ENCODE measurements around the gene BRMS1L.

- TF ChIP-seq CTCF (conservative IDR thresholded peaks at IDR 0.05) (no peak), EZH2 (IDR thresholded peaks at IDR 0.05; ENCODE audit: low read depth) (no peak)
These were observed 1.7 kb downstream of the BRMS1L start for GRCh38 chr14:35827678-35828472.

All from PC-9 (cell line).